GM18858 (cell line): Measurements from ENCODE around the gene NCAM2.

Source experiments
- ATAC-seq: cut with Tn5 transposase; IDR thresholded peaks from one replicate; pipeline ENCODE4 v1.9.1; 2021; ENCODE audit not compliant: unreplicated experiment

Gene NCAM2

DNA sequence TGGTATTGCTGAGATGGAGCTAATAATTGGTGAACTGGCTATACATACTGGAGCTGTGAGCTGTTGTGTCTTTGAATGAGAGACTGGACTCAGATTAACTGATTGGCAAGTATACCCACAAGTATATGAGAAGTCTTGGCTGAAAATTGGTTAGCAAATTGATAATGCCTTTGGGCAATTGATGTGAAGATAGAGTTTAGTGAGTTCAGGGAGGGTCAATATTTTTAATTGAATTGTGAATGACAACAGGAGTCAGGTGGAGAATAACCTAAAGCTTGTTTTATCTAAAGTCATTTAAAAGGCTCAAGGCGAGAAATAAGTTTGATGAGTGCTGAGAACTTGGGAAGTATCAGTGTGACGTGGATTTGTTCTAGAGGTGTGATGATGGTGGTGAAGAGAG lies 27.5 kb downstream of the NCAM2 start:
- ATAC-seq = no peak

DNA sequence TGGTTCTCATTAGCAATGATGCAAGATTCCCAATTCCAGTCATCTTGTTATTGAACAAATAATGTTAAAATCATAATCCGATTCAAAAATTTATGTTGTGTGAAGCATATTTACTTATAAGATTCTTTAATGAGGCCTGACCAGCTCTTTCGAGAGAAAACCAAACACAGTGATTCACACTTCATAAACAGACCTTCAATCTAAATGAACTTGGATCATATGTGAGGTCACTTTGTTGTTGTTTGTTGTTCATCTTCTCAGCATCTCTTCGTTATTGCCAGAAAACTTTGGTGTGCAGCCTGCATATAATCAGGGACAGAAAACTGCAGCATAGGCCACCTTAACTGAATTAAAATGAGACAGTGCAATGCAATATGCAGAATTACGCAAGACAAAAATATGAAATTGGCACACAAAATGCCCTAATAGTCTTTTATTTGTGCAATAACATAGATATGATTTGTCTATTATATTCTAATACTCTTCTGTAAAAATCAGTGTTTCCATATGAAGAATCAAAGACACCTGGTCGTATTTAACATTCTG lies 30.1 kb downstream of the NCAM2 start:
- ATAC-seq = no peak

DNA sequence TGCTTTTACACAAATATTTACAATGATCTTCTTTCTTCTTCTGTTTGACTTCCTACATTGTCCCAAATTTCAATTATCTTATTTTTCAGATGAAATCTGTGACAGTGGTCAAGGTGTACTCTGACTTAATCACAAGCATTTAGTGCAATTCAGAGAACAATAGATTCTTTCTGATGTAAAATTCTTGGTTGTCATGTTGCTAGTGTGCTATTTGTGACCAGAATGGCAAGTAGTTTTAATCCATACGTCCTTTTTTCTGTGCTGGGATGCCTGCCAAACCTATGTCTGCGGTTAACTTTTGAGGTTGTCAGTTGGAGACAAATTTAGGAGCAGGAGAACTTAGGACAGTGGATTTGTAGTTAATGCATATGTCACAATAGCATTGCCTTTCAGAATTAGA lies 31.0 kb downstream of the NCAM2 start:
- no peak for ATAC-seq

DNA sequence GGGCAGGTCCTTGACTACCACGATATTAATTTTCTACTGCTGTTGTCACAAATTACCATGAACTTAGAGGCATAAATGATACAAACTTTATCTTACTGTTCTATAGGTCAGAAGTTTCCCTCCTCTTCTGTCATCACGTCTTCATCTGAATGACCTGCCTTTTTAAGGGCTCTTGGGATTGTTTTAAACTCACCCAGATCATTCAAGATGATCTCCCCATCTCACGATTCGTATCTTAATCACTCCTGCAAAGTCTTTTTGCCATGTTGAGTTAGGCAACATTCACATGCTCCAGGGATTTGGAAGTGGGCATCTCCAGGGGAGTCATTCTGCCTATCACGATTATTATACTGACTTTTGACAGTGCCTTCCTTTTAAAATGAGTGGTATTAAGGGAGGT lies 32.1 kb downstream of the NCAM2 start:
- no peak for ATAC-seq

DNA sequence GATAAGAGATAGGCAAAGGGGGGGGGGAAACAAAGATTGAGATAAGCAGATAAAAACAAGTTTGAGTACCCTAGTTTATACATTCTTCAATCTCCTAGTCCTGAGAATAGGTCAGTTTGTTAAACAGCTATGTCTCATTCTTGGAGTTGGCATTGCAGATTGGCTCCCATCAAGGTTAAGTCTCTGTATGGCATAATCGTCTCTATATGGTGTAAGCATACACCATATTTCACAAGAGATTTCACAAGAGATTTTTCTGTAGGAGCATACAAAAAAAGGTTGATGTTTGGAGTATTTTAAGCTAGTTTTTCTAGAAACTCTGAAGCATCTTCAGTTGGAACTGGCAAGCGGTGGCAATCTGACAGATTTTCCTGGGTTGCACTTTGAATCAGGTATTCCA lies 35.8 kb downstream of the NCAM2 start:
- ATAC-seq = no peak

DNA sequence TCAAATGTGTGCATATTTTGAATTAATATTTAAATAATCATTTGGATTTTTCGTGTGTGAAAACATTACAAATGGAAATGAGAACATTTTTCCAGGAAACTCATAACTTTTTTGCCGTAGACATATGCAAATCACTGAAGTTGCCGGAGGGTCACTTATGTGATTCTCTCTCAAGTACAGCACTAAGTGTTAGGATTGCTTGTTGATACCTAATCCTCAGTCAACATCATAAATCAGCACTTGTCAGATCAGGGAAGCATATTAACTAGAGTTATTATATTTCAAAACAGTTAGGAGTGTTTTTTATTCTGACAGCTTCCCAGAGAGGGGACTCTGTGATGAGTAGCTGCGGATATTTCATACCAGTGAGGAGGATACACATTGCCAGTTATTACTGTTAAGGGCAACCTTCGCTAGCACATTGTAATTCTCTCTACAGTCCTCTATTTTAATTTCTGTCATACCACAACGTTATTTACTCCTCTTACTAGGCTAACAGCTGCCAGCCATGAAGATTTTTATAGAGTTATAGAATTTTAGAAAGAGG lies 41.5 kb downstream of the NCAM2 start:
- ATAC-seq = no peak

DNA sequence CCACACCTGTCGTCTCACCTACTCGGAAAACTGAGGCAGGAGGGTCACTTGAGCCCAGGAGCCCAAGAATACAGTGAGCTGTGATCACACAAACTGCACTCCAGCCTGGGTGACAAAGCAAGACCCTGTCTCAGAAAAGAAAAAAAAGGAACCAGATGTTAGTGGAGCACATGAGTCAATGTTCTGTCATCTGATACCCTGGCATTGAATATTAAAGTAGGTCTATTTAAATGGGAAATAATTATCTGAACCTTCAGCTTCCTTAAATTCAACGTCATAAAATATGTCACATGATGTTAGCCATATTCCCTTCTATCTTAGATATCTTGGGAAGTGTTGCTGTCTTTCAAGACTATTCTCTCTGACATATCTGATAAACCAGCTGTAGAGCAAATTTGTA lies 47.3 kb downstream of the NCAM2 start:
- ATAC-seq = no peak

DNA sequence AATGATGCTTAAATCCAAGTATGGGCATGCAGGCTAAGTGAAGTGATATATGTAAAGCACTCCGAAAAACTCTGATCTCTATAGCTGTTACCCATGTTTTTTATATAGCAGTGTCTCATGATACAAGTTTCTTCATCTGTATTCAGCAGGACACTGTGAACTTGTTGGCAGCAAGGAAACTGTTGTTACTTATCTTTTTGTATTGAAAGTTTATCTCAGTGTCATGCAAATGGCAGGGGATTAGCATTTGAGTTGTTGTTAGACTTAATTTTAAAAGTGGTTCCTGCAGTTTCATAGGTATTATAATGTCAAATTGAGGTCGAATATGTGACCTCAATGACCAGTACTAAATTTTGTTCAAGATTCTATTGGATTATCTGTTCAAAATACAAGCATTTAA lies 47.9 kb downstream of the NCAM2 start:
- no peak for ATAC-seq

DNA sequence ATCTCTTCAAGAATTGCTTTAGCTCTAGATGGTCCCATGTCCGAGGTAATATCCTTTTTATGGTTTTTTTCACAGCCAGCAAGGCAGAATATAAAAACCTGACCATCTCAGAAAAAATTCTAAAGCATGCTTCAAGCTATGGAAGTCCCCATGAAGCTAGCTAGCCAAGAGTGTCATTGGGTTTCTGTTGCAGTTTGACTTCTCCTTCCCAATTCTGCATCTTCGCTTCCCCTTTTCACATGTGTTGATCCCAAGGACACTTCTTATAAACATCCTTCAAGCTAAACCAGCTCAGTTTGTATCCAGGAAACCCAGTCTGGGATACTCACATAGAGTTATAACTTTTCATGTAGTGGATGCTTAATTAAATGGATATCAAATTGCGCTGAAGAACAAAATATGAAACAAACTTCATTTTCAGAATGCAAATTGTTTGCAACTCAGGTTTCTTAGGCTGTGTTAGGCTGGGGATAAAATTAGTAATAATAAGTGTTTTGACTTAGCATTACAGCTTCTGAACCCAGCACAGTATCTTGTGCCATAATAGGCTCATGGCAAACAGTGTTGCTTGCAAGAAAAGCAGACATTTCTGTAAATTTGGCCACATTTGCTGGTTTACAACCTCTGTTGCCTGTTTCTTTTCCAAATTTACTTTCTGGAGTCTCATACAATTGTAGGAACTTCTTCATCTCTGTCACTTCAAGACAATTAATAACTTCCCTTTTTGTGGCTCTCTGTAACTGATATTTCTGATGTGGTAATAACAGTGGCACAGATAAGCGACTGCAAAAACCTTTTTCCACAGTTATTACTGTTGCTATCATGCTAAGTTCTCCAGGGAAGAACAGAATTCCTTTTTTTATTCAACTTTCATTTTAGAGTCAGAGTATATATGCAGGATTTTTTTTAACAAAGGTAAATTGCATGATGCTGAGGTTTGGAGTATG lies 53.2 kb downstream of the NCAM2 start:
- ATAC-seq = no peak

DNA sequence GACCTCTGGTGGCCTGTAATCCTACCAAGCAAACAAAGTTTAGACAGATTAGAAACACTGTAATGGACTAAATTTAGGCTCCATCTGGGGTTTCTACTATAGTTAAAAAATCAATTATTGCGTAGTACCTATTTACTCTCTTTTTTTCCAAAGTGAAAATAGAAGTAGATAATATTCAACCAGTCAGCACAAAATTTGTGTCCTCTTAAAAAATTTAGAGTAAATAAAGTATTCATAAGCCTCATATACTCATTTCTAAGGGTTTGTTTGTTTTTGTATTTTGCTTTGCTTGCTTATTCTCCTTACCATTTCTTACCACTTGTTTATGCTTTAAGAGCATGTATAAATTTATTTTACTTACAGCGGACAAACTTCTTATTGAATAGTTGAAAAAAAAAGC lies 54.5 kb downstream of the NCAM2 start:
- ATAC-seq = no peak

DNA sequence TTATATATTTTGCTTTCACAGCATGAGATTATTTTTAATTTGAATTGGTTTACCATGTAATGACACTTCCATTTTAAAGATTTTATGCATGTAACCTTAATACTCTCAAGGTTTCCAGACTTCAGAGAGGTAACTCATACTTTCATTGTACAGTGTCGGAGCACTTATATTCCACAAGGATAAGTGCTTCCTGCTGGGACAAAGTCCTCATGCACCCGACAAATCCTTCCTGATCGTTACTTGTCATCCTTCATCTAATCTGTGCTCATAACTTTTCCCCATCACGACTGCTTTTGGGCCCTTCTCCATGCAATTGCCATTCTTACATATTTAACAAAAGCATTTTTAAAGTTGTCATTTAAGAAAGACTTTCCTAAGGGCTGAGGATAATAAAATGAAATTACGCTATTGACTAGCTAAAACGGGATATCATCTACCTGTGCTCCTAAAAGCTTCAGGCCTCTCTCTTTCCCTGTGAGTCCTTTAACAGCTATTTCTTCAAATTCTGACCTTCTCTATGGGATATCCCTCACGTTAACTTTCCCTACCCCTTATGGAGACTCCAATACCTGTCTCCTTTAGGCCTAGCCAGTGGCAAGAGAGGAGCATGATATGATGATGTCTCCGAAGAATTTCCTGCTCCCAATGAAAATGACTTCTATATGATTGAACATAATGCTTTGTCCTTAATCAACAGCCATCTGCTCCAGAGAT lies 59.3 kb downstream of the NCAM2 start:
- no peak for ATAC-seq

DNA sequence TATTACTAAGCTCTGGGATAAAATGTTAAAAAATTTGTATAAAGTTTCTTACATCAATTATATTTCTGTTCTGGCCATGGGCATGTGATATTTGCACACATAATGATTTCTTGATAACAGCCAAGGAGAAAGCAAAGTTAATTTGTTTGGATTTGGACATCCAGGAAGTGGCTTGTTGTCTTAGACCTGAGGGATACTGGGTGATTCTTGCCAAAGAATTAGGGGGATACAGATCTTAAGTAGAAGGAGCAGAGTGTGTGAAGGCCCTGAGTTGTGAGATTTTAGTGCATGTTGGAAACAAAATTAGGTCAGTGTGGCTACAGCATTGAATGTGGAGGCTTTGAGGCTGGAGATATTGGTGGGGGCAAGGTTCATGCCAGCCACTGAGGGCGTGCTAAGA lies 65.6 kb downstream of the NCAM2 start:
- ATAC-seq = no peak

DNA sequence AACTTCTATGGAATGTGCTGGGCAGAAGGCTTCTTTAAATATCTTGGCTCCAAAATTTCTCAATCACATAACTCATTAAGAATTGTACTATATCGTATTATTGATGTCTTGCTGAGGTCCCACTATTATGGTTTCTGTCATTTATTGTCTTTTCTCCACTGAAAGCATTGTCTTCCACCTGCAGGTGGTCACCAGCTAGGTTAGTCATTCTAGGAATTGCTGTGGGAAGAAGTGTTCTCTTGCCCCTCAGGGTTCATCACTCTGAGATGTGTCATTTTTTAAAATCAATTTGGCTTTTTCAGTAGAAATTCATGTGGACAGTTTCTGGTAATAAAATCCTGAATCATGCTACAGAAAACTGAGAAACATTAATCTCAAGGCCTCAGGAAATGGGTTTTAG lies 66.1 kb downstream of the NCAM2 start:
- ATAC-seq = no peak

DNA sequence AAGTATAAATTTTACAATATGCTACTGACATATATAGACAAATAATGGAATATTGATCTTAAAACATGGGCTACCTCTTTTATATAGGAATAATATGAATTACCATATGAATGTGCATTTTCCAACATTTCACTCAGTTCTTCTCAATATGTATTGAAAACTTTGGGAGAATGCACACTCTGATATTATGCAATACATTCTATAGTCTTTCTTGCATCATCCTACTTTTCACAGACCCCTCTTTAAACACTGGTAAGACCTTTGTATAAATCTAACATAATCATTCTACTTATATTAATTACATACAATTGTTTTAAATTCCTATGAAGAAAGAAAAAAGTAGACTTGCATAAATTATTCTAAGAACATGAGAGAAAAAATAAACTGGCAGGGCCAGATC lies 69.2 kb downstream of the NCAM2 start:
- no peak for ATAC-seq

DNA sequence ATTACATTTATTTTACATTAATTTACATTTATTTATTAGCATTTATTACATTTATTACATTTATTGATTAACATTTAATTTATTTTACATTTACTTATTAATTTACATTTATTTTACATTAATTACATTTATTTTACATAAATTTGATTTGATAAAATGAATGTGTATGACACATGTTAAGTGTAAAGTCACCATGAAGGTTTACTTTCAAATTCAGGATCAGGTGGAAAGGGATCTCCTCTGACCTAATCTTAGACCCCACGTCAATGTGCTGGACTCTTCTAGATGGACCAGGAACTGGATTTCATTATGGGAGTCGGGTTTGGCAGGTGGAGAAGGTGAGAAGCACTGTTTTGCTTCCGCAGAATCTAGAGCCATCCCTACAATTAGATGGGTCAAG lies 76.1 kb downstream of the NCAM2 start:
- ATAC-seq = no peak

DNA sequence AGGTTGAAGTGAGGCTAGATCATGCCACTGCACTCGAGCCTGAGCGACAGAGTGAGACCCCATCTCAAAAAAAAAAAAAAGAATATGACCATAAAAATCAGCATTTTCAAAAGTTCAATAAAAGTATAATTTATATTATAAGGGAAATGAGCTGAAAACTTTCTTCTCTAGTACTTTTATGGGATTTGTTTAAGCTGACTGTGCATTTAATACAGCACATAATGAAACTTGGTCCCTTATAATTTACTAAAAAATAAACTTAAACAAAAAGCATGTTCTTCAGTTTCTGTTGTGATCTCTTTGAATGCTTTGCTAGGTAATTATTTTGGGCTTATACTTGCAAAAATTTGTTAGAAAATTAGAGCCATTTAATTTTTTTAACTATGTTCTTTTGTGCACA lies 77.8 kb downstream of the NCAM2 start:
- ATAC-seq = no peak

DNA sequence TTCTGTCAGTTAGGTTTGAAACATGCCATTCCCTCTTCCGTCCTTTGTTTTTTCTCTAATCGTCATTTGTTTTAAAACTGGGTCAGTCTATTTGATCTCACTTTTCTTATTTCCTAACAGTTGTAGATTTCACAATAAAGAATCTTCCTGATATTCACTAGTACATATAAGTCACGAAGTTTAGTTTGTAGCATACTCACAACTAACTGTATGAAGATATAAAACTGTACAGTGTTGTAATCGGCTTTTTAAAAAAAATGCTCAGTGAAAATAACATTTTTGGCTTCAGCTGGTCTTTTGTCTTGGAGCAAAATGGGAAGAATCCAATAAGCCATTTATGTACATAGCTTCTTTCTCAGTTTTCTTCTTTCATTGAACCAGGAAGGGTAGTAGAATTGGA lies 78.3 kb downstream of the NCAM2 start:
- no peak for ATAC-seq

DNA sequence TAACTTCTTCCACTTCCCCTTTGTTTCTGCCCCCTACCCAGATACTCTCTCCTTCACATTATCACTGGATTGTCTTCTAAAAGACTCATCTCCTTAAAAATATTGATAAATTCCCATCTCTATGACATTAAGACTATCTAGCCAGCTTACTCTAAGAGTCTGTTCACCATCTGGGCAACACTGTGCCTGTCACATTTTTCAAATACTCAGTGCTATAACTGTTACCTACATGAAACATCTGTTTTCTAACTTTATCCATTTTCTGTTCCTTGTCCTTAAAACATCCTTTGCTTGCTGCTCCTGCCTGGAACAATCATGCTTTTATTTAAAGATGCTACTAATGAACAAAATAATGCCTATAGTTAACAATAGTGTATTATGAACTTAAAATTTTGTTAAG lies 81.4 kb downstream of the NCAM2 start:
- ATAC-seq = no peak

DNA sequence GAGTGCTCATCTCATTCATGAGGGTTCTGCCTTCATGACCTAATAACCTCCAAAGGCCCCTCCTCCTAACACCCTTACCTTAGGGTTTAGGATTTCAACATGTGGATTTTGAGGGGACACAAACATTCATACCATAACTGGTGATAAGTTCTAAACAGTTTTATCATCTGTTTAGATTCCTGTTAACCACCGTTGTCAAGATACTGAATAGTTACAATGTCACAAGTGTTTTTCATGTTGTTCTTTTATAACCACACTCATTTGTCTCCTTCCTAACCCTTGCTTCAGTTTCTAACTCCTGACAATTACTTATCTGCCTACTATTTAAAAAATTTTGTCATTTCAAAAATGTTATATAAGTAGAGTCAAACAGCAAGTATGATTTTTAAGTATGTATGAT lies 86.0 kb downstream of the NCAM2 start:
- no peak for ATAC-seq

DNA sequence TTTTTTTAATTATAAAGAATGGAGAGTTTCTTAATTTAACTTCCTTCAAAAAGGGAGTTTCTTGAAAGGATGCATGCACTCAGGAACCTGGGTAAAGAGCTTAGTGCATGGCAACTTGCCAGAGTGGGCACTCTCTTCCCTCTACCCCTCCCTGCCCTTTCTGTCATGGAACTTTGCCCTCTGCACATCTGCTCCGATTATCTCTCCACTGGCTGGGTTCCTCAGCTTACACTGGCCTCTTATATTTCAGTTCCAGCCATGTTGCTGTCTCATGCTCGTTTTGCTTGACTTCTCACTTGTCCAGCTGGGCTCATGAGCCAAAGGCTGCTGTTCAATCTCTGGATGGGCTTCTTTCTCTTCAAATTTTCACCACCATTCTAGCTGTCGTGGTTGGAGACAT lies 87.0 kb downstream of the NCAM2 start:
- no peak for ATAC-seq

DNA sequence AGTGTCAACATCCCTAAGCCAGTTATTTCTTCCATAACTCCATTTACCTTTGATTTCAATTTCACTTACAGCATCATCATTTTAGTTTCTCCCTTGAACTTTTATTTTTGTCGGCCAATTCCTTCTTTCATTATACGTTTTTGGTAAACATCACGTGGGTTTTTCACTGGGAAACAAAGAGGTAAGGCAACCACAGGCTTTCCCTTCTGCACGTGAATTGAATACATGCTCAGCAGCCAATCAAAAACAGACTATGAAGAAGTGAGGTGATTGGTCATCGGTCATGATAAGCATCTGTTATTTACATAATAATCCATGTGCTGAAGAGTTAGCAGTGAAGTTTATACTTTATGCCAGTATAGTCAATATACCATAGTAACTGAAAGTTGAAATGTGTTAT lies 98.7 kb downstream of the NCAM2 start:
- ATAC-seq = no peak

DNA sequence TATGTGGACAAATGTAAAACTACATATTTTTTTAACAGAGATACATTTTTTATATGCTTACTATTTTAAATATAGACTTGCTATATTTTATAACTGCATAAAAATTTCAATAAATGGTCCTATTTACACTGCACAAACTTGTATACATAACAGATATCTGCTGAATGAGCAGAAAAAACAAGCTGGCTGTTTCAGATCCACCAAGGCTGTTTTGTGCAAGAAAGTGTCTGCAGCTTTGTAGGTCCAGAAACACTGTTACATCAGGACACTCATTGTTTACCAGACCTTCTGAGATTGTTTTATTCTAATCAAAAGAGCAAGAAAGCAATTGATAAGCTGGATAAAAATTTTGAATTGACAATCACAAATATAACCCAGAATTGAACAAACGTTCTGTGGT lies 99.3 kb downstream of the NCAM2 start:
- ATAC-seq = no peak
